ENCODE data around the gene TOM1L2.

GRCh38 chr17:17947309-17947708, 24.9 kb downstream of the TOM1L2 start:
- TF ChIP-seq CTCF (IDR thresholded peaks at IDR 0.05) (no peak), POLR2A (IDR thresholded peaks at IDR 0.05) (no peak)

All from lower leg skin (tissue), 3 donors.